Stromal cell of bone marrow (primary cell): ENCODE data around the gene NAP1L4.
"Not testable (repeated sequence)": the region's sequence is repeated elsewhere in the genome, so short reads cannot be mapped to it uniquely, and the experiment has no call there.

Source experiments
- DNase-seq: peaks from one replicate; pipeline ENCODE4 v3.0.0-alpha.2; 2012; ENCODE audit warnings: low read depth

The NAP1L4 gene

GRCh38 chr11:2921742-2922493, 70.2 kb downstream of the NAP1L4 start:
- no peak for DNase-seq

GRCh38 chr11:2921261-2921660, 70.9 kb downstream of the NAP1L4 start:
- no peak for DNase-seq

DNA sequence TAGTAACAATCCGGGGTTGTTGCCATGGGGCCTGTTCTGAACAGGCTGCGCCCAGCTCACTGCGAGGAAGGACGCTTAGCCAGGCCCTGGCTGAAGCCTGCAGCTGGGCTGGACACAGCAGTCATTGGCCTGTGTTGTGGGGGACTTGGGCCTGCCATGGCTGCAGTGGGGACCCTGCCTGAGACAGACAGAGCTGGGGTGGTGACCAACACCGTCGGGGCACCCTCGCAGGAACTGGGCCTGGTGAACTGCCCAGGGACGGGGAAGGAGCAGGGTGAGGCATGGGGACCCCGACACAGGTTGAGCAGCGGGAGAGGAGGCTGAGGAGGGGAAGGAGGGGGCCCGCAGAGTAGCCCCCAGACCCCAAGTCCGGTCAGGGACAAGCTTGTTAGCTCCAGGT, 71.8 kb downstream of the NAP1L4 start:
- DNase-seq: no peak

GRCh38 chr11:2919837-2920236, 72.3 kb downstream of the NAP1L4 start:
- no peak for DNase-seq

DNA sequence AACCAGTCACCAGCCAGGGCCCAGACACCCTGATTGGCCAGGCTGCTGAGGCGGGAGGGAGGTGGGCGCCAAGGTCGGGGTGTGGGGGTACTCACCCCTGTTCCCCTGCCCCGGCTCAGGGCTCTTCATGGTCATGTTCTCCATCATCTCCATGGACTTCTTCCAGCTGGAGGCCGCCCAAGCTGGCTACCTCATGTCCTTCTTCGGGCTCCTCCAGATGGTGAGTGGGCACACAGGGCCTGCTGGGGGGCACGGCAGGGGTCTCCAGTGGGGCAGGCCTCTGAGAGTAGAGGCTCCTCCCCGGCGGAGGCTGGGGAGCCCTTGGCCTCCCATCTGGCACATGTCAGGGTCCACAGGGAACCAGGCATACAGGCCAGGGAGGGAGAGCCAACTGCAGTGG, 72.9 kb downstream of the NAP1L4 start:
- no peak for DNase-seq

GRCh38 chr11:2917842-2918490, 74.2 kb downstream of the NAP1L4 start:
- DNase-seq: no peak

DNA sequence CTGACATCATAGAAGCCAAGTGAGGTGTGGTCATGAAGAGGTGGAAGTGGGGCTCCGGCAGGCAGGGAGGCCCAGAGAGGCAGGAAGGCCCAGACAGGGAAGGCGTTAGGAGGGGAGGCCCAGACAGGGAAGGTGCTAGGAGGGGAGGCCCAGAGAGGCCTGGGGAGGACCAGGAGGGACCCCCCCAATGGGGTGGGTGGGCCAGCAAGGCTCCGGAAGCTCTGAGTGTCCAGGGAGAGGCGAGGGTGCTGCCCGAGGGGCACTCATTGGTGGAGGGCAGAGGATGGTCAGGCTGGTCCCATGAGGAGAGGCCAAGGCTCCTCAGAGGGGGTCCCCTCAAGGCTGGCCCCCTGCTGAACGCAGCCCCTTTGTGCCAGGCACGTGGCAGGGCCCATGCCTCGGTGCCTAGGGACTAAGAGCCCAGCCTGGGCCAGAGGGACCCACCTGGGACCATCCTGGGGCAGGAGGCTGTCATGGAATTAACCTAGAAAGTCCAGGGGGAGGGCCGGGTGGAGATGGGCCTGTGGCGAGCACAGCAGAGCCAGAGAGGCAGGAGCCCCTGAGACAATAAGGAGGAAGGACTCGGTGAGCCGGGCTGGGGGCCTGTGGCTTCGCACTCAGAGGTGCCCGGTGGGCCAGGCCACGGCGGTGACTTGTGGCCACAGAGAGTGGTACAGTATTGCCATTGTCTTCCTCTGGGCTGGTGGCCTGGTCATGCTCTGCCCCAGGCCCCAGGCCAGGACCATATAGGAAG, 75.1 kb downstream of the NAP1L4 start:
- DNase-seq: no peak

GRCh38 chr11:2916114-2916891, 75.8 kb downstream of the NAP1L4 start:
- DNase-seq: no peak

- no peak for DNase-seq
These were observed 76.7 kb downstream of the NAP1L4 start for GRCh38 chr11:2915473-2915872.

GRCh38 chr11:2914455-2915195, 77.5 kb downstream of the NAP1L4 start:
- no peak for DNase-seq

GRCh38 chr11:2913776-2914175, 78.4 kb downstream of the NAP1L4 start:
- DNase-seq: no peak

DNA sequence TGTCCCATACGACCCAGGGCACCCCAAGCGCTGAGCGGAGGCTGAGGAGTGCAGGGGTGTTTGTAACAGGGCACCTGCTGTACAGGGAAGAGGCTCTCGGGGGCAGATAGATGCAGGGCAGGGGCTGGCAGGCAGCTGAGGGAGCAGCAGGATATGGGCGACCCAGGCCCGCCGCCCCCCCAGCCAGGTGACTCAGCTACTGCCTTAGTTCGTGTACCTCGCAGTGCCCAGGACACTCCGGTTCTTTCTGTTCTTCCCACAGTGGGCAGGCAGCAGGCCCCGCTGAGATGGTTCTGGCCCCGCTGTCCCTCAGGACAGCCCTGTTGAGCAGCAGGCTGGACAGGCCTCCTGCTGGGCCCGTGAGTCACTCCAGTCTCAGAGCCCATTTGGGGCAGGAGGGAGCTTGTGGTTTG, 79.1 kb downstream of the NAP1L4 start:
- no peak for DNase-seq

DNA sequence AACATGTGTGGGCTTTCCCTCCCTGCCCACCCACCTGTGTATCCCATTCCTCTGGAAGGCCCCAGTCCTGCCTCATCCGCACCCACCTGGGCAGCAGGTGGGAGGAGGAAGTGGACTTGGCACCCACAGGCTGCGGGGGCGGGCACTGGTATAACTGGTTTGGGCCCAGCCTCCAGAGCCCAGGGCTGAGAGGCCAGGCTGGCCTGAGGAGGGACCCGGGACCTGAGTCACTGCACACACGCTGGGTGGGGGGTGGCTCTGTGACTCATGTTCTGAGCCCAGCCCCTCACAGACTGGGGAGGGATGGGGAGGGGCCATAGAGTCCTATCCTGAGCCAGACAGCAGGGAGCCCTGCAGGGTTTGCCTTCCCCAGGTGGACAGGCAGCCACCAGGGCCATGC, 79.6 kb downstream of the NAP1L4 start:
- peak; percentile 67 for DNase-seq

GRCh38 chr11:2911785-2912391, 80.2 kb downstream of the NAP1L4 start:
- no peak for DNase-seq

GRCh38 chr11:2911088-2911784, 80.9 kb downstream of the NAP1L4 start:
- no peak for DNase-seq

DNA sequence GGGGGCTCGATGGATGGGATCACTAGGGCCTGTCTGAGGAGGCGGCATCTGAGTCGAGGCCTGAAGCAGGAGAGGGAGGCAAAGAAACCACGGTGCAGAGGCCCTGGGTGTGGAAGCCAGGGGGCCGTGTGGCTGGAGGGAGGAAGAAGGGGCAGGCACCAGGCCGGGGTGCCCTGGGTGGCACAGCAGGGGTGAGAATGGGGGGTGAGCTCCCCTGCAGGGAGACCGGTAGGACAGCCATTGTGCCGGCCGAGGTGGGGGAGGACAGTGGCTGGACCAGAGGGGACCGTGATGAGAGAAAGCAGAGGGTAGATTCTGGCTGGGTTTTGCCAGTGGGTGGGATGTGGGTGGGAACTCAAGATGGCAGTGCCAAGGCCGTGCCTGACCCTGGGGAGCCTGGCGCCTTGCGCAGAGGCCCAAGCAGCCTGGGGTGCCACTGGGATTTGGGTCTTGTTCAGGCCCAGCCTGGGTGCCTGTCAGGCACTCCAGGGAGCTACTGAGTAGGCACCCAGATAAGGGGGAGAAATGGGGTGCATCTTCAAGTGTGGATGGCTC, 81.7 kb downstream of the NAP1L4 start:
- no peak for DNase-seq

GRCh38 chr11:2909133-2909902, 82.8 kb downstream of the NAP1L4 start:
- DNase-seq: no peak

DNA sequence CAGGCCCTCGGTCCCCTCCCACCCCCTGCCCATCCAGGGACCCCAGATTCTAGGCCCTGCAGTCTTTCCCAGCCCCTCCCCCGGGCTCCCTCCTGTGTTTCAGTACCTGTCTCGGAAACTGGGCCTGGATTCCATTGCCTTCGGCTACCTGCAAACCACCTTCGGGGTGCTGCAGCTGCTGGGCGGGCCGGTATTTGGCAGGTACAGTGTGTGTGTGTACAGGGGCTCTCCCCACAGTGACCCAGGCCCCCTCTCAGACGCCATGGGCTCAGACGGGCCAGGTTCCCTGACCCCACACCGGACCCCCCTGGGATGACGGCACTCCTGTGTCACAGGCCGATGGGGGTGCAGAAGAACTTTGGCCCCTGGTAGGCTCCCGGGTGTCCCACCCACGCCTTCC, 84.0 kb downstream of the NAP1L4 start:
- DNase-seq: no peak

DNA sequence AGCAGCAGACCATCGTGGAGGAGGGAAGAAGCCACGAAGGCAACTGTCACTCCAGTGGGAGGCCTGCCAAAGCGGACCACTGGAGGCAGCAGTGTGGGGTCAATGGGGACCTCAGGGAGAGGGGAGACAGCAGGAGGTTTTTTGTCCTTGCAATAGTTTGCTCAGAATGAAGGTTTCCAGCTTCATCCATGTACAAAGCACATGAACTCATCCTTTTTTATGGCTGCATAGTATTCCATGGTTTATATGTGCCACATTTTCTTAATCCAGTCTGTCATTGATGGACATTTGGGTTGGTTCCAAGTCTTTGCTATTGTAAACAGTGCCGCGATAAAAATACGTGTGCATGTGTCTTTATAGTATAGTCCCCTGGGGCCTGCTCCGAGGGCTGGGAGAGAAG, 86.8 kb downstream of the NAP1L4 start:
- not testable (repeated sequence) for DNase-seq
